Liver (tissue), 9 donors: ENCODE data around the gene NEURL3. TPM values are rescaled to one million over a fixed set of nuclear protein-coding genes. Genes with fewer than 3 reads are reported as not detected.

ENCODE experiments used
- DNase-seq: peaks from one replicate; pipeline ENCODE4 v3.0.0-alpha.2; 2017; ENCODE audit warnings: low spot score
- H3K27ac ChIP-seq, 2 donors: one replicate each; pipeline ENCODE4 v1.7.0; 2013; ENCODE audit warnings: inconsistent platforms in 2 of 2, low read length in 2 of 2, control low read depth in 1 of 2, low read depth in 1 of 2, mild to moderate bottlenecking in 1 of 2
- H3K27me3 ChIP-seq, 4 donors: one replicate each; pipeline versions ENCODE4 v1.6.1 to v1.7.0; 2013; ENCODE audit warnings: low read length in 3 of 4, inconsistent platforms in 1 of 4, mild to moderate bottlenecking in 1 of 4, moderate library complexity in 1 of 4; ENCODE audit not compliant: control insufficient read depth in 4 of 4, insufficient read depth in 4 of 4
- H3K36me3 ChIP-seq, 4 donors: one replicate each; pipeline versions ENCODE4 v1.6.1 to v1.7.0; 2013; ENCODE audit warnings: low read length in 3 of 4, mild to moderate bottlenecking in 3 of 4, low read depth in 1 of 4, moderate library complexity in 1 of 4; ENCODE audit not compliant: control insufficient read depth in 4 of 4, insufficient read depth in 3 of 4
- H3K4me1 ChIP-seq, 4 donors: one replicate each; pipeline versions ENCODE4 v1.6.1 to v1.7.0; 2013; ENCODE audit warnings: low read length in 3 of 4, mild to moderate bottlenecking in 3 of 4, moderate library complexity in 1 of 4; ENCODE audit not compliant: control insufficient read depth in 4 of 4, insufficient read depth in 4 of 4
- H3K4me3 ChIP-seq, 3 donors: one replicate each; pipeline versions ENCODE4 v1.6.1 to v1.7.0; 2013; ENCODE audit warnings: low read length in 3 of 3, control low read depth in 1 of 3, low read depth in 1 of 3, mild to moderate bottlenecking in 1 of 3
- H3K9ac ChIP-seq, 2 donors: one replicate each; pipeline ENCODE4 v1.7.0; 2013; ENCODE audit warnings: low read length in 2 of 2, mild to moderate bottlenecking in 2 of 2, moderate library complexity in 2 of 2, control low read depth in 1 of 2, low read depth in 1 of 2
- H3K9me3 ChIP-seq, 4 donors: one replicate each; pipeline versions ENCODE4 v1.6.1 to v1.7.0; 2013; ENCODE audit warnings: low read length in 3 of 4; ENCODE audit not compliant: control insufficient read depth in 4 of 4
- EGR1 ChIP-seq, 2 donors: IDR thresholded peaks; 2 replicates each; pipeline ENCODE4 v1.6.1; 2016 to 2018; ENCODE audit warnings: antibody characterized with exemption in 2 of 2, low read depth in 2 of 2
- FOXA1 ChIP-seq: IDR thresholded peaks from 2 replicates; pipeline ENCODE4 v1.6.1; 2016; ENCODE audit warnings: antibody characterized with exemption
- FOXA2 ChIP-seq: IDR thresholded peaks from 2 replicates; pipeline ENCODE4 v1.6.1; 2016; ENCODE audit warnings: antibody characterized with exemption
- HNF4A ChIP-seq, 2 donors: conservative IDR thresholded peaks; 2 replicates each; pipeline ENCODE4 v1.6.1; 2016; ENCODE audit warnings: antibody characterized with exemption in 2 of 2, mild to moderate bottlenecking in 2 of 2
- HNF4G ChIP-seq: IDR thresholded peaks from 2 replicates; pipeline ENCODE4 v1.6.1; 2016; ENCODE audit warnings: antibody characterized with exemption
- JUND ChIP-seq, 2 donors: IDR thresholded peaks; 2 replicates each; pipeline ENCODE4 v1.6.1; 2016; ENCODE audit warnings: antibody characterized with exemption in 2 of 2
- NR2F2 ChIP-seq: IDR thresholded peaks from 2 replicates; pipeline ENCODE4 v1.6.1; 2016; ENCODE audit warnings: antibody characterized with exemption
- RAD21 ChIP-seq, 2 donors: IDR thresholded peaks; 2 replicates each; pipeline ENCODE4 v1.6.1; 2016; ENCODE audit warnings: antibody characterized with exemption in 2 of 2, mild to moderate bottlenecking in 2 of 2
- RXRA ChIP-seq, 2 donors: IDR thresholded peaks; 2 replicates each; pipeline ENCODE4 v1.6.1; 2017 to 2018; ENCODE audit warnings: antibody characterized with exemption in 2 of 2, mild to moderate bottlenecking in 1 of 2
- SP1 ChIP-seq: IDR thresholded peaks from 2 replicates; pipeline ENCODE4 v1.6.1; 2018; ENCODE audit warnings: antibody characterized with exemption, mild to moderate bottlenecking
- TAF1 ChIP-seq: conservative IDR thresholded peaks from 2 replicates; pipeline ENCODE4 v1.6.1; 2016; ENCODE audit warnings: antibody characterized with exemption, mild to moderate bottlenecking
- YY1 ChIP-seq: IDR thresholded peaks from 2 replicates; pipeline ENCODE4 v1.6.1; 2016; ENCODE audit warnings: antibody characterized with exemption, mild to moderate bottlenecking
- WGBS: extraction: QIAGEN DNeasy Blood & Tissue Kit; methylation state at CpG from one replicate; pipeline ENCODE4 v1.1.7; 2013; 5-methylcytosine and 5-hydroxymethylcytosine counted together
- polyA plus RNA-seq, 2 donors: library from polyadenylated mRNA; stranded (reverse) in 1 of 2; unstranded in 1 of 2; fragments of 200-250 nt in 1 of 2; fragments of >200 nt in 1 of 2; fragmentation: Nextera tagmentation in 1 of 2; extraction: Ambion mirVana in 1 of 2; gene quantifications; one replicate each; pipeline versions ENCODE4 v1.2.1 to v1.2.3, GENCODE V29; 2013 to 2015
- total RNA-seq, 2 donors: library from RNA; depleted of rRNA; stranded (reverse); fragments of >200 nt; gene quantifications; one replicate each; pipeline ENCODE4 v1.2.3, GENCODE V29; 2014
- TF ChIP-seq, protein P1 (sequence below): fragments of 150-350 bp; IDR thresholded peaks from 2 replicates; pipeline ENCODE4 v1.5.1; 2017; ENCODE audit warnings: improper control_type of control experiment, low read depth, low read length; ENCODE audit not compliant: missing input control
- TF ChIP-seq, protein P2 (sequence below): IDR thresholded peaks from 2 replicates; pipeline ENCODE4 v1.6.1; 2016; ENCODE audit warnings: antibody characterized with exemption, mild to moderate bottlenecking
- TF ChIP-seq, protein P3 (sequence below): IDR thresholded peaks from 2 replicates; pipeline ENCODE4 v1.6.1; 2016; ENCODE audit warnings: antibody characterized with exemption
- TF ChIP-seq, protein P4 (sequence below): IDR thresholded peaks from 2 replicates; pipeline ENCODE4 v1.6.1; 2016; ENCODE audit warnings: antibody characterized with exemption
- donor health status: healthy.
- donor health status: healthy.
- donor health status: healthy.
- donor health status: healthy.
- donor health status: healthy.

The NEURL3 gene
- total and polyA plus RNA-seq, 4 donors, result 0.61 to 3.4 (median 1.4) TPM

DNA sequence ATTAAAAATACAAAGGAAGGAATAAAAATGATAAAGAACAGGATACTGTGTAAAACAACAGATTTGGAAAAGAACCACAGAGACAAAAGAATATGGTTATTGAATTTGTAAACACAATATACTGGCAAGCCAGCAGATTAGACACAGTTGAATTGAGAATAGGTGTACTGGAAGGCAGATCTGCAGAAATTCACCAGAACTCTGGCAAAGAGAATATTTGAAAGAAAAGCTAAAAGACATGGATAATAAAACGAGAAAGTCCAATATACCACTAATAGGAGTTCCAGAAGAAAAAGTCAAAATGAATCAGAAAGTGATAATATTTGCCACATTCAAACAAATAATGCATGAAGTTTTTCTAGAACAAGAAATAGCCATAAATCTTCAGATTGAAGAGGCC lies 11.9 kb upstream of the NEURL3 start:
- TF ChIP-seq RXRA (IDR thresholded peaks at IDR 0.05), result no peak
- no peak for TF ChIP-seq FOXA2
- TF ChIP-seq, protein P1, sequence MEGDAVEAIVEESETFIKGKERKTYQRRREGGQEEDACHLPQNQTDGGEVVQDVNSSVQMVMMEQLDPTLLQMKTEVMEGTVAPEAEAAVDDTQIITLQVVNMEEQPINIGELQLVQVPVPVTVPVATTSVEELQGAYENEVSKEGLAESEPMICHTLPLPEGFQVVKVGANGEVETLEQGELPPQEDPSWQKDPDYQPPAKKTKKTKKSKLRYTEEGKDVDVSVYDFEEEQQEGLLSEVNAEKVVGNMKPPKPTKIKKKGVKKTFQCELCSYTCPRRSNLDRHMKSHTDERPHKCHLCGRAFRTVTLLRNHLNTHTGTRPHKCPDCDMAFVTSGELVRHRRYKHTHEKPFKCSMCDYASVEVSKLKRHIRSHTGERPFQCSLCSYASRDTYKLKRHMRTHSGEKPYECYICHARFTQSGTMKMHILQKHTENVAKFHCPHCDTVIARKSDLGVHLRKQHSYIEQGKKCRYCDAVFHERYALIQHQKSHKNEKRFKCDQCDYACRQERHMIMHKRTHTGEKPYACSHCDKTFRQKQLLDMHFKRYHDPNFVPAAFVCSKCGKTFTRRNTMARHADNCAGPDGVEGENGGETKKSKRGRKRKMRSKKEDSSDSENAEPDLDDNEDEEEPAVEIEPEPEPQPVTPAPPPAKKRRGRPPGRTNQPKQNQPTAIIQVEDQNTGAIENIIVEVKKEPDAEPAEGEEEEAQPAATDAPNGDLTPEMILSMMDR, result no peak
- TF ChIP-seq, protein P2, sequence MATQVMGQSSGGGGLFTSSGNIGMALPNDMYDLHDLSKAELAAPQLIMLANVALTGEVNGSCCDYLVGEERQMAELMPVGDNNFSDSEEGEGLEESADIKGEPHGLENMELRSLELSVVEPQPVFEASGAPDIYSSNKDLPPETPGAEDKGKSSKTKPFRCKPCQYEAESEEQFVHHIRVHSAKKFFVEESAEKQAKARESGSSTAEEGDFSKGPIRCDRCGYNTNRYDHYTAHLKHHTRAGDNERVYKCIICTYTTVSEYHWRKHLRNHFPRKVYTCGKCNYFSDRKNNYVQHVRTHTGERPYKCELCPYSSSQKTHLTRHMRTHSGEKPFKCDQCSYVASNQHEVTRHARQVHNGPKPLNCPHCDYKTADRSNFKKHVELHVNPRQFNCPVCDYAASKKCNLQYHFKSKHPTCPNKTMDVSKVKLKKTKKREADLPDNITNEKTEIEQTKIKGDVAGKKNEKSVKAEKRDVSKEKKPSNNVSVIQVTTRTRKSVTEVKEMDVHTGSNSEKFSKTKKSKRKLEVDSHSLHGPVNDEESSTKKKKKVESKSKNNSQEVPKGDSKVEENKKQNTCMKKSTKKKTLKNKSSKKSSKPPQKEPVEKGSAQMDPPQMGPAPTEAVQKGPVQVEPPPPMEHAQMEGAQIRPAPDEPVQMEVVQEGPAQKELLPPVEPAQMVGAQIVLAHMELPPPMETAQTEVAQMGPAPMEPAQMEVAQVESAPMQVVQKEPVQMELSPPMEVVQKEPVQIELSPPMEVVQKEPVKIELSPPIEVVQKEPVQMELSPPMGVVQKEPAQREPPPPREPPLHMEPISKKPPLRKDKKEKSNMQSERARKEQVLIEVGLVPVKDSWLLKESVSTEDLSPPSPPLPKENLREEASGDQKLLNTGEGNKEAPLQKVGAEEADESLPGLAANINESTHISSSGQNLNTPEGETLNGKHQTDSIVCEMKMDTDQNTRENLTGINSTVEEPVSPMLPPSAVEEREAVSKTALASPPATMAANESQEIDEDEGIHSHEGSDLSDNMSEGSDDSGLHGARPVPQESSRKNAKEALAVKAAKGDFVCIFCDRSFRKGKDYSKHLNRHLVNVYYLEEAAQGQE, result no peak
- TF ChIP-seq, protein P3, sequence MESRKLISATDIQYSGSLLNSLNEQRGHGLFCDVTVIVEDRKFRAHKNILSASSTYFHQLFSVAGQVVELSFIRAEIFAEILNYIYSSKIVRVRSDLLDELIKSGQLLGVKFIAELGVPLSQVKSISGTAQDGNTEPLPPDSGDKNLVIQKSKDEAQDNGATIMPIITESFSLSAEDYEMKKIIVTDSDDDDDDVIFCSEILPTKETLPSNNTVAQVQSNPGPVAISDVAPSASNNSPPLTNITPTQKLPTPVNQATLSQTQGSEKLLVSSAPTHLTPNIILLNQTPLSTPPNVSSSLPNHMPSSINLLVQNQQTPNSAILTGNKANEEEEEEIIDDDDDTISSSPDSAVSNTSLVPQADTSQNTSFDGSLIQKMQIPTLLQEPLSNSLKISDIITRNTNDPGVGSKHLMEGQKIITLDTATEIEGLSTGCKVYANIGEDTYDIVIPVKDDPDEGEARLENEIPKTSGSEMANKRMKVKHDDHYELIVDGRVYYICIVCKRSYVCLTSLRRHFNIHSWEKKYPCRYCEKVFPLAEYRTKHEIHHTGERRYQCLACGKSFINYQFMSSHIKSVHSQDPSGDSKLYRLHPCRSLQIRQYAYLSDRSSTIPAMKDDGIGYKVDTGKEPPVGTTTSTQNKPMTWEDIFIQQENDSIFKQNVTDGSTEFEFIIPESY, result no peak
- TF ChIP-seq, protein P4, sequence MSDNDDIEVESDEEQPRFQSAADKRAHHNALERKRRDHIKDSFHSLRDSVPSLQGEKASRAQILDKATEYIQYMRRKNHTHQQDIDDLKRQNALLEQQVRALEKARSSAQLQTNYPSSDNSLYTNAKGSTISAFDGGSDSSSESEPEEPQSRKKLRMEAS, result no peak
- TF ChIP-seq SP1, result no peak
- no peak for TF ChIP-seq EGR1 (IDR thresholded peaks at IDR 0.05; ENCODE audit: low read depth in 2 of 2)
- TF ChIP-seq NR2F2, result no peak
- no peak for TF ChIP-seq TAF1
- TF ChIP-seq FOXA1, result no peak
- H3K4me3 ChIP-seq, result no peak overlapping the region
- H3K4me1 ChIP-seq, result no peaks in the 10 kb centered on the region
- H3K9ac ChIP-seq, result no peak overlapping the region
- 78% methylated on average over 1 of the region's 1 CpG for WGBS
- H3K27ac ChIP-seq, result no peak overlapping the region
- H3K36me3 ChIP-seq, result no peaks in the 10 kb centered on the region
- H3K27me3 ChIP-seq, result no peaks in the 10 kb centered on the region
- no peak for DNase-seq
- H3K9me3 ChIP-seq, result peaks cover 0 to 1% (median 0%) of the 10 kb centered on the region in 4 donors

DNA sequence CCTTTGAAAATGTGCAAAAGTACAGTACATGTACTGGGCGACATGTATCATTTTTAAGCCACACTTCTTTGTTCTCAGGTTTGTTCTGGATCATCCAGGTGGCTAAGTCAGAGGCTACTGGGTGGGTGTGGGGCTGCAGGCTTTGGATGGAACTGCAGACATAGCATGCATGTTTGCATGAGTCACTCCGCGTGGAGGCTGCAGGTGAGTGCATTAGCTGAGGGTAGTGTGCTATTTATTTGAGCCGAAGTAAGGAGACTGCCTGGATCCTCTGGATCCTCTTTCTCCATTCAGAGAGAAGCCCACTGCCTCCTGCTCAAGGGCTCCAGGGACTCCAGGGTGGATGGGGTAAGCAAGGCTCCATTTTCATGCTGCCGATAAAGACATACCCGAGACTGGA lies 9.4 kb upstream of the NEURL3 start:
- no peak for DNase-seq
- no peak for TF ChIP-seq SP1
- no peak for TF ChIP-seq FOXA2
- no peak for TF ChIP-seq RXRA (IDR thresholded peaks at IDR 0.05)
- TF ChIP-seq TAF1, result no peak
- TF ChIP-seq, protein P4, result no peak
- no peak for TF ChIP-seq EGR1 (IDR thresholded peaks at IDR 0.05; ENCODE audit: low read depth in 2 of 2)
- TF ChIP-seq JUND (IDR thresholded peaks at IDR 0.05), result no peak
- TF ChIP-seq, protein P2, result no peak
- TF ChIP-seq, protein P3, result no peak
- no peak for TF ChIP-seq RAD21 (IDR thresholded peaks at IDR 0.05)
- no peak for TF ChIP-seq NR2F2
- TF ChIP-seq HNF4A (conservative IDR thresholded peaks at IDR 0.05), result no peak
- TF ChIP-seq HNF4G, result no peak
- no peak for TF ChIP-seq YY1

More for the DNA sequence above, 9.4 kb upstream of the NEURL3 start:
- no peaks in the 10 kb centered on the region for H3K4me1 ChIP-seq
- H3K36me3 ChIP-seq, result no peaks in the 10 kb centered on the region
- H3K4me3 ChIP-seq, result no peak overlapping the region
- no peak overlapping the region for H3K27ac ChIP-seq
- H3K27me3 ChIP-seq, result no peaks in the 10 kb centered on the region
- H3K9ac ChIP-seq, result no peak overlapping the region
- peaks cover 0 to 1% (median 0%) of the 10 kb centered on the region in 4 donors for H3K9me3 ChIP-seq
- WGBS, result 94% methylated on average over 6 of the region's 6 CpGs
